Neural crest cell (in vitro differentiated cells): ENCODE results near the gene RNF224. TPM values are rescaled to one million over a fixed set of nuclear protein-coding genes. Genes with fewer than 3 reads are reported as not detected.
"Not testable (repeated sequence)": the region's sequence is repeated elsewhere in the genome, so short reads cannot be mapped to it uniquely, and the experiment has no call there.

Source experiments
- DNase-seq: peaks from one replicate; pipeline ENCODE4 v3.0.0; 2021; ENCODE audit warnings: low read depth, mixed read lengths, low spot score
- H3K27ac Mint-ChIP-seq: one replicate; pipeline ENCODE4 v1.8.0; 2021; ENCODE audit warnings: mild to moderate bottlenecking, mixed read lengths; ENCODE audit not compliant: unreplicated experiment
- H3K27me3 Mint-ChIP-seq: 2 replicates; pipeline ENCODE4 v1.8.0; 2021; ENCODE audit warnings: low read depth, mild to moderate bottlenecking, mixed read lengths
- H3K36me3 Mint-ChIP-seq: 2 replicates; pipeline ENCODE4 v1.8.0; 2021; ENCODE audit warnings: low read depth, mild to moderate bottlenecking, mixed read lengths
- H3K4me1 Mint-ChIP-seq: 2 replicates; pipeline ENCODE4 v1.8.0; 2021; ENCODE audit warnings: mixed read lengths
- H3K4me3 Mint-ChIP-seq: one replicate; pipeline ENCODE4 v1.8.0; 2021; ENCODE audit warnings: mild to moderate bottlenecking, mixed read lengths
- H3K9me3 Mint-ChIP-seq: 2 replicates; pipeline ENCODE4 v1.8.0; 2021; ENCODE audit warnings: mixed read lengths
- CTCF ChIP-seq: fragments of 200-600 bp; sonication (generic); conservative IDR thresholded peaks from 2 replicates; pipeline ENCODE4 v1.5.0; 2021; ENCODE audit warnings: antibody characterized with exemption, mild to moderate bottlenecking
- total RNA-seq: library from RNA; stranded (reverse); gene quantifications from 2 replicates; pipeline ENCODE4 v1.2.1, GENCODE V29; 2021

RNF224 gene
- total RNA-seq, 1 donor from 2014 or later = not detected

GRCh38 chr9:137236238-137236935, 9.1 kb downstream of the RNF224 start:
- Mint-ChIP-seq H3K36me3 (peaks cover 4% of the 10 kb centered on the region), H3K27ac (no peak overlapping the region), H3K4me3 (no peak overlapping the region), H3K9me3 (no peaks in the 10 kb centered on the region), H3K27me3 (peaks cover 4% of the 10 kb centered on the region), H3K4me1 (peaks cover 11% of the 10 kb centered on the region)
- peak; percentile 91 for DNase-seq
- peak; percentile 99 for TF ChIP-seq CTCF

GRCh38 chr9:137236936-137237421, 9.7 kb downstream of the RNF224 start:
- Mint-ChIP-seq H3K4me1 (peaks cover 11% of the 10 kb centered on the region), H3K36me3 (peaks cover 4% of the 10 kb centered on the region), H3K9me3 (no peaks in the 10 kb centered on the region), H3K27me3 (peaks cover 4% of the 10 kb centered on the region), H3K4me3 (no peak overlapping the region), H3K27ac (no peak overlapping the region)
- no peak for DNase-seq
- TF ChIP-seq CTCF = no peak

GRCh38 chr9:137237759-137238726, 10.7 kb downstream of the RNF224 start:
- peak overlapping the region; percentile 57 for H3K4me3 Mint-ChIP-seq

GRCh38 chr9:137239541-137240200, 12.4 kb downstream of the RNF224 start:
- not testable (repeated sequence) for H3K27me3 Mint-ChIP-seq, DNase-seq, H3K9me3 Mint-ChIP-seq, H3K27ac Mint-ChIP-seq
- peak overlapping the region; percentile 88 for H3K4me3 Mint-ChIP-seq
- H3K4me1 Mint-ChIP-seq = peaks cover 24% of the 10 kb centered on the region
- H3K36me3 Mint-ChIP-seq = peaks cover 11% of the 10 kb centered on the region

More at GRCh38 chr9:137237759-137238726, 10.7 kb downstream of the RNF224 start:
- Mint-ChIP-seq H3K9me3 (no peaks in the 10 kb centered on the region), H3K4me1 (peaks cover 20% of the 10 kb centered on the region), H3K27me3 (peaks cover 4% of the 10 kb centered on the region), H3K36me3 (peaks cover 11% of the 10 kb centered on the region), H3K27ac (no peak overlapping the region)
- DNase-seq = no peak
- no peak for TF ChIP-seq CTCF

- Mint-ChIP-seq H3K36me3 (peaks cover 11% of the 10 kb centered on the region), H3K27me3 (peaks cover 4% of the 10 kb centered on the region), H3K4me1 (peaks cover 24% of the 10 kb centered on the region), H3K27ac (no peak overlapping the region), H3K4me3 (peak overlapping the region; percentile 88), H3K9me3 (no peaks in the 10 kb centered on the region)
- TF ChIP-seq CTCF = no peak
- DNase-seq = no peak
These were observed 13.1 kb downstream of the RNF224 start for GRCh38 chr9:137240318-137240840.
